Endothelial cell of umbilical vein (primary cell): ENCODE measurements around the gene CCN6. TPM values are rescaled to one million over a fixed set of nuclear protein-coding genes. Genes with fewer than 3 reads are reported as not detected.
"Not testable (repeated sequence)": the region's sequence is repeated elsewhere in the genome, so short reads cannot be mapped to it uniquely, and the experiment has no call there.

Source experiments
- BruUV-seq: library from RNA; stranded (reverse); fragments of 400-500 nt; replicated peaks from 2 replicates; lab custom pipeline; 2021; lab: Mats Ljungman, UMichigan
- CTCF ChIA-PET: fragments of 300-600, 350-600 bp; sonication (Branson Sonifier 250); formaldehyde crosslinking; loops from one replicate; lab custom pipeline; 2021; ENCODE audit warnings: antibody characterized with exemption, inconsistent platforms; lab: Charles Lee
- POLR2A ChIA-PET: fragments of 300-600, 350-600 bp; sonication (Branson Sonifier 250); formaldehyde crosslinking; loops from one replicate; lab custom pipeline; 2021; ENCODE audit warnings: antibody characterized with exemption, inconsistent platforms; lab: Charles Lee
- DNase-seq: peaks from one replicate; pipeline ENCODE4 v3.0.0-alpha.2; 2011; ENCODE audit warnings: low read depth, low spot score
- FAIRE-seq: peaks from 2 replicates; lab custom pipeline; 2011; peaks lifted over from hg19 to GRCh38; lab: Jason Lieb, UNC
- H2AFZ ChIP-seq: 2 replicates; pipeline ENCODE4 v1.6.0; 2012; ENCODE audit warnings: low read depth, low read length, control low read depth, inconsistent platforms
- H3K27ac ChIP-seq: 2 replicates; pipeline ENCODE4 v1.5.1; 2011; ENCODE audit warnings: low read depth, mild to moderate bottlenecking, control low read depth, low read length, moderate library complexity; ENCODE audit not compliant: insufficient read depth
- H3K27me3 ChIP-seq, 2 experiments: 2 replicates each; pipeline versions ENCODE4 v1.6.0 to v1.6.1; 2011; ENCODE audit warnings: low read length in 2 of 2, mixed read lengths in 1 of 2; ENCODE audit not compliant: control insufficient read depth in 2 of 2, insufficient read depth in 2 of 2
- H3K36me3 ChIP-seq, 2 experiments: 2 replicates in 1 of 2; 3 replicates in 1 of 2; pipeline ENCODE4 v1.5.1; 2011; ENCODE audit warnings: low read length in 2 of 2, mild to moderate bottlenecking in 1 of 2, moderate library complexity in 1 of 2; ENCODE audit not compliant: control insufficient read depth in 2 of 2, insufficient read depth in 2 of 2; ENCODE audit errors: extremely low read depth in 1 of 2
- H3K4me1 ChIP-seq: 3 replicates; pipeline ENCODE4 v1.5.1; 2011; ENCODE audit warnings: mild to moderate bottlenecking, low read length; ENCODE audit not compliant: control insufficient read depth, insufficient read depth; ENCODE audit errors: extremely low read depth
- H3K4me2 ChIP-seq: 2 replicates; pipeline ENCODE4 v1.6.1; 2011; ENCODE audit warnings: low read length, control low read depth, mixed read lengths; ENCODE audit not compliant: insufficient read depth
- H3K4me3 ChIP-seq, 3 experiments: fragments of 200-600 bp in 1 of 3; sonication (generic), shearing (Covaris generic) in 1 of 3; replicated peaks in 1 of 3; 2 replicates each; pipeline ENCODE4 v1.5.1; 2011 to 2016; ENCODE audit warnings: control low read depth in 3 of 3, low read length in 3 of 3, mild to moderate bottlenecking in 2 of 3, inconsistent platforms in 1 of 3, low read depth in 1 of 3, moderate library complexity in 1 of 3; ENCODE audit not compliant: insufficient read depth in 1 of 3
- H3K79me2 ChIP-seq: 2 replicates; pipeline ENCODE4 v1.6.0; 2012; ENCODE audit warnings: low read length, inconsistent platforms; ENCODE audit not compliant: control insufficient read depth, insufficient read depth
- H3K9ac ChIP-seq: replicated peaks from 2 replicates; pipeline ENCODE3; 2011; ENCODE audit warnings: low read length, control low read depth; ENCODE audit not compliant: insufficient read depth; ENCODE audit errors: extremely low read depth
- H3K9me1 ChIP-seq: replicated peaks from 3 replicates; pipeline ENCODE4 v1.6.0; 2011; ENCODE audit warnings: mild to moderate bottlenecking, low read length; ENCODE audit not compliant: control insufficient read depth, insufficient read depth; ENCODE audit errors: extremely low read depth
- H3K9me3 ChIP-seq: replicated peaks from 2 replicates; pipeline ENCODE4 v1.5.1; 2012; ENCODE audit warnings: low read length, inconsistent platforms; ENCODE audit not compliant: control insufficient read depth, insufficient read depth
- H4K20me1 ChIP-seq: replicated peaks from 2 replicates; pipeline ENCODE3; 2011; ENCODE audit warnings: mild to moderate bottlenecking, low read length; ENCODE audit not compliant: control insufficient read depth, insufficient read depth; ENCODE audit errors: extremely low read depth
- EZH2 ChIP-seq: IDR thresholded peaks from 2 replicates; pipeline ENCODE4 v1.6.1; 2012; ENCODE audit warnings: borderline replicate concordance, low read depth, mild to moderate bottlenecking, moderate library complexity, low read length, inconsistent platforms; ENCODE audit not compliant: severe bottlenecking
- FOS ChIP-seq: IDR thresholded peaks from 2 replicates; pipeline ENCODE4 v1.6.1; 2011; ENCODE audit warnings: mild to moderate bottlenecking, low read length, moderate library complexity, borderline replicate concordance; ENCODE audit not compliant: insufficient read depth
- GATA2 ChIP-seq: IDR thresholded peaks from 2 replicates; pipeline ENCODE4 v1.7.0; 2011; ENCODE audit warnings: low read depth, mild to moderate bottlenecking, moderate library complexity, mixed read lengths, low read length; ENCODE audit not compliant: insufficient read length, insufficient read depth
- JUN ChIP-seq: IDR thresholded peaks from 2 replicates; pipeline ENCODE4 v1.6.1; 2011; ENCODE audit warnings: borderline replicate concordance, low read depth; ENCODE audit not compliant: insufficient read length, insufficient read depth
- MYC ChIP-seq: IDR thresholded peaks from one replicate; pipeline ENCODE4 v1.6.1; 2011; ENCODE audit warnings: mild to moderate bottlenecking, low read depth, low read length
- POLR2A ChIP-seq: IDR thresholded peaks from 2 replicates; pipeline ENCODE4 v1.6.1; 2012; ENCODE audit warnings: low read depth, mild to moderate bottlenecking, control low read depth, low read length
- POLR2AphosphoS5 ChIP-seq: IDR thresholded peaks from 2 replicates; pipeline ENCODE4 v1.6.1; 2012; ENCODE audit warnings: low read depth, mild to moderate bottlenecking, control low read depth, low read length, moderate library complexity; ENCODE audit not compliant: insufficient read depth
- dilution Hi-C: fragments of 300-500 bp; cut with MboI; formaldehyde crosslinking; loops from one replicate; pipeline ENCODE4 v1.15.0; 2019; ENCODE audit warnings: low sequenced_read_pairs; ENCODE audit not compliant: extremely low pct_ligation_motif_present
- intact Hi-C: fragments of 100-400 bp; cut with micrococcal nuclease; formaldehyde crosslinking; loops from one replicate; pipeline ENCODE4 v1.10.0; 2022
- polyA plus RNA-seq, 4 experiments: library from polyadenylated mRNA; depleted of rRNA in 3 of 4; stranded (reverse) in 3 of 4; unstranded in 1 of 4; fragments of >200 nt; gene quantifications; 2 replicates each; pipeline versions ENCODE4 v1.2.1 to v1.2.3, GENCODE V29; 2011 to 2012; ENCODE audit warnings: missing spikeins in 1 of 4
- total RNA-seq: library from RNA; stranded (reverse); gene quantifications from 2 replicates; pipeline ENCODE4 v1.2.3, GENCODE V29; 2021
- TF ChIP-seq, protein P1 (sequence below), 2 donors: IDR thresholded peaks; 1 replicate in 1 of 2; 2 replicates in 1 of 2; pipeline ENCODE4 v1.5.1; 2011; ENCODE audit warnings: low read length in 2 of 2, mild to moderate bottlenecking in 2 of 2, moderate library complexity in 2 of 2, control low read depth in 1 of 2, inconsistent platforms in 1 of 2, low read depth in 1 of 2; ENCODE audit not compliant: insufficient read depth in 1 of 2; ENCODE audit errors: extremely low read depth in 1 of 2
- TF ChIP-seq, protein P2 (sequence below): IDR thresholded peaks from 2 replicates; pipeline ENCODE4 v1.6.1; 2011; ENCODE audit not compliant: insufficient read depth, insufficient read length

The CCN6 gene
- total and polyA plus RNA-seq, 2 donors (not counting 3 experiments of a cell fraction or from before 2014, with no cell fraction given): not detected

DNA sequence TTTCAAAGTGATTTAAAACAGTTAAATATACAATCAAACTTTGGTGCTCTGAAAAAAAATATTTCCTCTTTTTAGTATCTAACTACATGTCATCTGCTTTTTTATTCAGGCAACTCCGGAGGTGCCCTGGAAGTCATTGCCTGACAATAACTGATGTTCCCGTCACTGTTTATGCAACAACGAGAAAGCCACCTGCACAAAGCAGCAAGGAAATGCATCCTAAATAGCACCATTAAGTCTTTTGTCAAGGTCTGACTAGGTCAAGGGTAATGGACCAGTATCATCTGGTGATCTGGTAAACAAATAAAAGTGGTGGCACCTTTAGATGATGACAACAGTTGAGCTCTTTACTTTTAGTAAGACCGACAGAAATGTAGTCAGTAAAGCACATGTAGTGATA lies 46.7 kb downstream of the CCN6 start:
- no peaks in the 10 kb centered on the region for H3K36me3 ChIP-seq
- H3K27ac ChIP-seq: peak overlapping the region; percentile 23
- BruUV-seq: no TSS peak
- FAIRE-seq (peak; percentile 12), DNase-seq (no peak)
- POLR2A ChIA-PET: no interaction called here
- TF ChIP-seq GATA2 (no peak), JUN (no peak), POLR2A (no peak), POLR2AphosphoS5 (no peak), MYC (no peak), FOS (no peak), EZH2 (no peak)
- TF ChIP-seq, protein P1, sequence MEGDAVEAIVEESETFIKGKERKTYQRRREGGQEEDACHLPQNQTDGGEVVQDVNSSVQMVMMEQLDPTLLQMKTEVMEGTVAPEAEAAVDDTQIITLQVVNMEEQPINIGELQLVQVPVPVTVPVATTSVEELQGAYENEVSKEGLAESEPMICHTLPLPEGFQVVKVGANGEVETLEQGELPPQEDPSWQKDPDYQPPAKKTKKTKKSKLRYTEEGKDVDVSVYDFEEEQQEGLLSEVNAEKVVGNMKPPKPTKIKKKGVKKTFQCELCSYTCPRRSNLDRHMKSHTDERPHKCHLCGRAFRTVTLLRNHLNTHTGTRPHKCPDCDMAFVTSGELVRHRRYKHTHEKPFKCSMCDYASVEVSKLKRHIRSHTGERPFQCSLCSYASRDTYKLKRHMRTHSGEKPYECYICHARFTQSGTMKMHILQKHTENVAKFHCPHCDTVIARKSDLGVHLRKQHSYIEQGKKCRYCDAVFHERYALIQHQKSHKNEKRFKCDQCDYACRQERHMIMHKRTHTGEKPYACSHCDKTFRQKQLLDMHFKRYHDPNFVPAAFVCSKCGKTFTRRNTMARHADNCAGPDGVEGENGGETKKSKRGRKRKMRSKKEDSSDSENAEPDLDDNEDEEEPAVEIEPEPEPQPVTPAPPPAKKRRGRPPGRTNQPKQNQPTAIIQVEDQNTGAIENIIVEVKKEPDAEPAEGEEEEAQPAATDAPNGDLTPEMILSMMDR (IDR thresholded peaks at IDR 0.05; ENCODE audit: extremely low read depth in 1 of 2, insufficient read depth in 1 of 2, low read depth in 1 of 2, low read length in 2 of 2): no peak
- TF ChIP-seq, protein P2, sequence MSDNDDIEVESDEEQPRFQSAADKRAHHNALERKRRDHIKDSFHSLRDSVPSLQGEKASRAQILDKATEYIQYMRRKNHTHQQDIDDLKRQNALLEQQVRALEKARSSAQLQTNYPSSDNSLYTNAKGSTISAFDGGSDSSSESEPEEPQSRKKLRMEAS: no peak
- H3K9me3 ChIP-seq: no peaks in the 10 kb centered on the region
- H4K20me1 ChIP-seq: no peaks in the 10 kb centered on the region
- intact Hi-C loops: no loop called here
- CTCF ChIA-PET: interaction anchor here (0.7 to 4.5 kb wide), 2 partner anchors 14 to 17 kb away, joined by 3 to 12 read pairs; partner anchors contain the start of genes FAM229B and TUBE1
- peaks cover 34% of the 10 kb centered on the region for H3K4me1 ChIP-seq
- no peak overlapping the region for H3K9ac ChIP-seq
- H3K79me2 ChIP-seq: no peaks in the 10 kb centered on the region
- H3K4me2 ChIP-seq: no peak overlapping the region
- dilution Hi-C loops: no loop called here
- no peaks in the 10 kb centered on the region for H3K9me1 ChIP-seq
- H3K27me3 ChIP-seq: no peaks in the 10 kb centered on the region
- H2AFZ ChIP-seq: no peak overlapping the region
- no peak overlapping the region for H3K4me3 ChIP-seq

DNA sequence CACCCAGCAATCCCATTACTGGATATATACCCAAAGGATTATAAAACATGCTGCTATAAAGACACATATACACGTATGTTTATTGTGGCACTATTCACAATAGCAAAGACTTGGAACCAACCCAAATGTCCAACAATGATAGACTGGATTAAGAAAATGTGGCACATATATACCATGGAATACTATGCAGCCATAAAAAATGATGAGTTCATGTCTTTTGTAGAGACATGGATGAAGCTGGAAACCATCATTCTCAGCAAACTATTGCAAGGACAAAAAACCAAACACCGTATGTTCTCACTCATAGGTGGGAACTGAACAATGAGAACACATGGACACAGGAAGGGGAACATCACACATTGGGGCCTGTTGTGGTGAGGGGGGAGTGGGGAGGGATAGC lies 52.1 kb downstream of the CCN6 start:
- H4K20me1 ChIP-seq, CTCF ChIA-PET, H2AFZ ChIP-seq, intact Hi-C loops, DNase-seq, H3K4me3 ChIP-seq, H3K27me3 ChIP-seq, FAIRE-seq, H3K9me1 ChIP-seq, H3K27ac ChIP-seq, H3K9me3 ChIP-seq, dilution Hi-C loops, H3K9ac ChIP-seq, H3K4me2 ChIP-seq, H3K79me2 ChIP-seq, POLR2A ChIA-PET, BruUV-seq: not testable (repeated sequence)
- Histone ChIP-seq H3K4me1 (peaks cover 24% of the 10 kb centered on the region), H3K36me3 (peaks cover 28 to 37% of the 10 kb centered on the region in 2 experiments)
